Stimulated activated naive CD8-positive, alpha-beta T cell treated with anti-CD3 and anti-CD28 coated beads, Interleukin-15, Interleukin-2, amounts not matched to agents 100 ng/mL and 50 ng/mL, for 24 hours (primary cell): ENCODE measurements around the gene UPK3B.
A peak's percentile ranks its signal among the peaks of the same experiment; 100 is the strongest.
"Not testable (repeated sequence)": the region's sequence is repeated elsewhere in the genome, so short reads cannot be mapped to it uniquely, and the experiment has no call there.

Source experiments
- H3K27ac Mint-ChIP-seq: one replicate; pipeline ENCODE4 v1.8.0; 2021; ENCODE audit warnings: mild to moderate bottlenecking, mixed read lengths
- H3K27me3 Mint-ChIP-seq: one replicate; pipeline ENCODE4 v1.8.0; 2021; ENCODE audit warnings: mixed read lengths
- H3K36me3 Mint-ChIP-seq: one replicate; pipeline ENCODE4 v1.8.0; 2021; ENCODE audit warnings: low read depth, mixed read lengths
- H3K4me1 Mint-ChIP-seq: one replicate; pipeline ENCODE4 v1.8.0; 2021; ENCODE audit warnings: low read depth, mixed read lengths
- H3K4me3 Mint-ChIP-seq: one replicate; pipeline ENCODE4 v1.8.0; 2021; ENCODE audit warnings: mild to moderate bottlenecking, mixed read lengths
- H3K9me3 Mint-ChIP-seq: one replicate; pipeline ENCODE4 v1.8.0; 2021; ENCODE audit warnings: mixed read lengths

Gene UPK3B

DNA sequence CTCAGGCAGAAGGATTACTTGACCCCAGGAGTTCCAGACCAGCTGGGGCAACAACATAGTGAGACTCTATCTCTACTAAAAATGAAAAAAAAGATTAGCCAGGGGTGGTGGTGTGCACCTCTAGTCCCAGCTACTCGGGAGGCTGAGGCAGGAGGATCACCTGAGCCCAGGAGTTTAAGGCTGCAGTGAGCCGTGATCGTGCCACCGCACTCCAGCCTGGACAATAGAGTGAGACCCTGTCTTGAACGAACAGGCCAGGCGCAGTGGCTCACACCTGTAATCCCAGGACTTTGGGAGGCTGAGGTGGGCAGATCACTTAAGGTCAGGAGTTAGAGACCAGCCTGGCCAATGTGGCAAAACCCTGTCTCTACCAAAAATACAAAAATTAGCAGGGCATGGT is 6.6 kb downstream of the UPK3B start:
- H3K27ac Mint-ChIP-seq, H3K4me1 Mint-ChIP-seq, H3K4me3 Mint-ChIP-seq, H3K27me3 Mint-ChIP-seq, H3K9me3 Mint-ChIP-seq, H3K36me3 Mint-ChIP-seq: not testable (repeated sequence)

DNA sequence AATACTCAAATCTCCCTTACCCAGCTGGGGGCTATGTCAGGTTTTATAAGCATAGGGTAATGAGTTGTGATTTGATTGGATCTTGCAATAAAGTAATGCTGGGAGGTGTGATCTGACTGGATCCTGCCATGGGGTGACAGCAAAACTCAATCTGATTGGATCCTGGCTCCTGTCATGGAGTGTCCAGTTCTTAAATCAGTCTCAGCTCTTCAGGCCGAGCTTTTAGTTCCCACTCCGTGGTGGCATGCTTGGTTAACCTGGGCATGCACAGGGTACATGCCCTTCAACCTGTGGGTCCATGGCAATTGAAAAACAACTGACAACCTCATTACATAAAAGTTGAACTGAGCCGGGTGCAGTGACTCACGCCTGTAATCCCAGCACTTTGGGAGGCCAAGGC is 15.8 kb downstream of the UPK3B start:
- H3K4me3 Mint-ChIP-seq, H3K27ac Mint-ChIP-seq, H3K4me1 Mint-ChIP-seq, H3K9me3 Mint-ChIP-seq, H3K36me3 Mint-ChIP-seq, H3K27me3 Mint-ChIP-seq: not testable (repeated sequence)

DNA sequence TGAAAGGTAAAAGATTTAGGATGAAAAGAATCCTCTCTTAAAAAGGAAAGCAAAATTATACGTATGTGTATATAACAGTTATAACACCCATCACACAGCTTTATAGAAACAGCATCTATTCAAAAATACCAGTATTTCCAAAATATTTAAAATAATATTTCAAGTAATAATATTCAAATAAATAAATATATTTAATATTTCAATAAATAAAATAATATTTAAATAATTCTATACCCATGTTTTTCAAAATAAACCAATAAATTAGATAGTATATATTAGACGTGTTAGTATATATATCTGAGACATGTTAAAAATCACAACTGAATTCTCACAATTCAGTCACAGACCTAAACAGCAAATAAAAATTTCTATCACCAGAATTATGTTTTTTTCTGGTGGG is 21.3 kb downstream of the UPK3B start:
- H3K36me3 Mint-ChIP-seq, H3K4me3 Mint-ChIP-seq, H3K27ac Mint-ChIP-seq, H3K4me1 Mint-ChIP-seq, H3K27me3 Mint-ChIP-seq, H3K9me3 Mint-ChIP-seq: not testable (repeated sequence)

DNA sequence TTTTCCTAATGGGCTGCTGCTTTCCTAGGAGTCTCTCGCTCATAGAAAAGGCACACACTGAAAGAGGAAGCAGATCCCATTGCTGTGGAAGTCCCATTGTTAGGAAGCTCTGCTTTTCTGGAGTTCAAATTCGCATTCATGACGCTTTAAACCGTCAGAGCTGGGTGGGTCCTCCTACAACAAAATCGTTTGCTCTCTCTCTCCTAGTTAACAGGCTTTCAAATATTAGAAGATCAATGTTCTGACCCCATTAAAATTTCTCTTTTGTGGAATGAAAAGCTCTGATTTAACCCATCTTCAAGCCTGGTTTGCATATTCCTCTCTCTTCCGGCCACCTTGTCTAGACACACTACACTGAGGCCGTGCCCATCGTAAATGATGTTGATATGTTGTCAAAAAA is 32.8 kb downstream of the UPK3B start, which contains the start of gene SPDYE16:
TSS of gene SPDYE16 (minus strand) at position 101 of the 400 bp plus-strand sequence. CDS start 1,838 bp downstream, outside the sequence.
- not testable (repeated sequence) for H3K27me3 Mint-ChIP-seq, H3K9me3 Mint-ChIP-seq, H3K27ac Mint-ChIP-seq, H3K36me3 Mint-ChIP-seq, H3K4me3 Mint-ChIP-seq, H3K4me1 Mint-ChIP-seq

DNA sequence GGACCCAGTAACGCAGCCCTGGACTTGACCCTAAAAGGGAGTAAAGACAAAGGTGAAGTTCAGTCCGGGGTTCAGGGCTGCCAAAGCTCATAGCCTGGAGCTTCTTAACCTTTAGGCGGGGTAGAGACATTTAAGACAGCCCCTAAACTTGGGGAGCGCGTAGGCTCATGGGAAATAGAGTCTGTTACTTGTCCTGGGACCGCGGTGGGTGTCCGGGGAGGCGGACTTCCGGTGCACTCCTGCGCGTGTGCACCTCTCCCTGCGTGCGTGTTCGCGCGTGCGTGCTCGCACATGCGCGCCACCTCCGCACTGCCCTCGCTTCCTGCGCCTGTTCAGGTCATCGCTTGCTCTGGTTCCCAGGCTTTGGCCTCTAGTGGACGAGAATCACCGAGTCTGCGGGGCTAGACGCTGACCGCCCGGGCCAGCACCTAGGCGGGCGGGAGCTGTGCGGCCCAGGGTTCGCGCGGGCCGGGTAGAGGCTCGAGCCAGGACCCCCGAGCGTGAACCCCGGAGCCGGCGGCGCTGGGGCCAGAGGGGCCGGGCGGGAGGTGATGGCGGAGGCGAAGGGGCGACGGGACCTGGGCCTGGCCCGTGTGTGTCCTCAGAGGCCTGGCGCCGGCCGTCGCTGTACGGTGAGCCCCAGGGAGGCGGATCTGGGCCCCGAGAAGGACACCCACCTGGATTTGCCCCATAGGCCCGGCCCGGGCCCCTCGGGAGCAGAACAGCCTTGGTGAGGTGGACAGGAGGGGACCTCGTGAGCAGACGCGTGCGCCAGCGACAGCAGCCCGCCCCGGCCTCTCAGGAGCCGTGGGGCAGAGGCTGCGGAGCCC is 38.9 kb downstream of the UPK3B start:
- H3K27ac Mint-ChIP-seq, result peak overlapping the region; percentile 90
- peak overlapping the region; percentile 92 for H3K4me3 Mint-ChIP-seq
- peaks cover 28% of the 10 kb centered on the region for H3K4me1 Mint-ChIP-seq
- H3K36me3 Mint-ChIP-seq, result peaks cover 24% of the 10 kb centered on the region
- H3K27me3 Mint-ChIP-seq, H3K9me3 Mint-ChIP-seq: not testable (repeated sequence)

DNA sequence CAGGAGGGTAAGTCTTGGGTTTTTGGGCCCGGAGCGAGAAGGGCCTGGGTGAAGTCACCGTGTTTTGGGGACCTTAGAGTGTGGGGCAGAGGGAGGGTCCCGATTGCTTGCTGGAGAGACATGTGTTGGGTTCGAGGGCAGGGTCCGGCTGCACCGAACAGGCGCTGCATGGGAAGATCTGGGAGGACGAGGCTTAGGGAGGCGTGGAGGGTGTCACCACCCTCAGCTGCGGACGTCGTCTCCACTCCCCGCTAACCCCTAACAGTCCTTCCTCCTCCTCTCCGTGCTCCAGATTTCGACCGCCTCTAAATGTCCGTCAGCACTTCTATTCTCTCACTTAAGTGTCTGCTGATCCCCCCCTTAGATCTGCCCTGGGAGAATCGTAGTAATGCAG is 39.5 kb downstream of the UPK3B start:
- Mint-ChIP-seq H3K27ac (peak overlapping the region; percentile 90), H3K4me1 (peaks cover 31% of the 10 kb centered on the region)

DNA sequence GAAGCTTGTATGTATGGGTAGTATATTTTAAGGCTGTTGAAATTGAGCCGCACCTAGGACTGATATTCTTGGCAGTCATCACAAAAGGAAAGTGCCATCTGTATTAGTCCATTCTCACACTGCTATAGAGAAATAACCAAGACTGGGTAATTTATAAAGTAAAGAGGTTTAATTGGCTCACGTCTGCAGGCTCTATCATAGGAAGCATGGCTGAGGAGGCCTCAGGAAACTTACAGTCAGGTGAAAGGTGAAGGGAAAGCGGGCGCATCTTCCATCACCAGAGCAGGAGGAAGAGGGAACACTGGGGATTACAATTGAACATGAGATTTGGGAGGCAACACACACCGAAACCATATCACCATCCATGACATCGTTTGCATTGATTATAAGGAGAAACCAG is 41.6 kb downstream of the UPK3B start:
- not testable (repeated sequence) for H3K9me3 Mint-ChIP-seq, H3K27me3 Mint-ChIP-seq, H3K27ac Mint-ChIP-seq
- Mint-ChIP-seq H3K4me1 (peaks cover 38% of the 10 kb centered on the region), H3K4me3 (peak overlapping the region; percentile 35), H3K36me3 (peaks cover 37% of the 10 kb centered on the region)

More for the DNA sequence above, 39.5 kb downstream of the UPK3B start:
- H3K9me3 Mint-ChIP-seq, H3K27me3 Mint-ChIP-seq: not testable (repeated sequence)
- H3K4me3 Mint-ChIP-seq, result peak overlapping the region; percentile 92
- peaks cover 27% of the 10 kb centered on the region for H3K36me3 Mint-ChIP-seq

DNA sequence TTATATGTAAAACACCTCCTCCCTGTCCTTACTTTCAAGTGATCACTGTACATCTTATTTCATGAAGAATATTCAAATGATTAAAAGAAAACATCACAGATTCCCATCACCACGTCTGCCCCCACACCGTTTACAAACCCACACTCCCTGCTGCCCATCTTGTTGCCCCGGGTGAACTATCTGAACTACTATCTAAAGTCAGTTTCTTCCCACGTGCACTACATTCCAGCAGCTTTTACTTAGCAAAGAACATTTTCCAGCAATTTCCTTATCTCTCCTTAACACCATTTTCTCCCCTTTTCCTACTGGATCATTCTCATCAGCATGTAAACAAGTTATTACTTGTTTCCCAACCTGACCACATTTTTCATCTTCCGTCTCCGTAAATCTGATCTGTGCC is 49.3 kb downstream of the UPK3B start:
- not testable (repeated sequence) for H3K4me3 Mint-ChIP-seq, H3K27ac Mint-ChIP-seq, H3K27me3 Mint-ChIP-seq, H3K9me3 Mint-ChIP-seq
- peaks cover 41% of the 10 kb centered on the region for H3K4me1 Mint-ChIP-seq
- H3K36me3 Mint-ChIP-seq, result peaks cover 46% of the 10 kb centered on the region

DNA sequence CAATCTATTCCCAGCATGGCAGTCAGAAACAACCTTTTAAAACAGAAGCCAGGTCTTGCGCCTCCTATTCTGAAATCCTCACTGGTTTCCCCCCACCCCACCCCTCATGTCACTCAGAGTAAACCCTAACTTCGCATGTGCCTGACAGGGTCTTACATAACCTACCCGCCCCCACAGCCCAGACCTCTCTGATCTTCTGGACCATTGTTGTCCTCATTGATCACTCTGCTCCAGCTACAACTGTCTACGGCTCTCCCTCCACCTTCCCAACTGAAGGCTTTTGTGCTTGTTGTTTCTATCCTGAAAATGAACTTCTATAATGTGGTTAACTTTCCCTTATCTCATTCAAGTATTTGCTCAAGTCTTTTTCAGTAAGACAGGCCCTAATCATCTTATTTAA is 49.8 kb downstream of the UPK3B start:
- H3K9me3 Mint-ChIP-seq, H3K27me3 Mint-ChIP-seq, H3K4me3 Mint-ChIP-seq, H3K27ac Mint-ChIP-seq: not testable (repeated sequence)
- peaks cover 38% of the 10 kb centered on the region for H3K4me1 Mint-ChIP-seq
- H3K36me3 Mint-ChIP-seq, result peaks cover 43% of the 10 kb centered on the region

DNA sequence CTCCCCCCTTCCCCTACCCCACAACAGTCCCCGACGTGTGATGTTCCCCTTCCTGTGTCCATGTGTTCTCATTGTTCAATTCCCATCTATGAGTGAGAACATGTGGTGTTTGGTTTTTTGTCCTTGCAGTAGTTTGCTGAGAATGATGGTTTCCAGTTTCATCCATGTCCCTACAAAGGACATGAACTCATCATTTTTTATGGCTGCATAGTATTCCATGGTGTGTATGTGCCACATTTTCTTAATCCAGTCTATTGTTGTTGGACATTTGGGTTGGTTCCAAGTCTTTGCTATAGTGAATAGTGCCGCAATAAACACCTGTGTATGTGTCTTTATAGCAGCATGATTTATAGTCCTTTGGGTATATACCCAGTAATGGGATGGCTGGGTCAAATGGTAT is 51.0 kb downstream of the UPK3B start:
- peaks cover 45% of the 10 kb centered on the region for H3K36me3 Mint-ChIP-seq
- H3K27me3 Mint-ChIP-seq, H3K4me3 Mint-ChIP-seq, H3K9me3 Mint-ChIP-seq, H3K27ac Mint-ChIP-seq: not testable (repeated sequence)
- H3K4me1 Mint-ChIP-seq, result peaks cover 41% of the 10 kb centered on the region

DNA sequence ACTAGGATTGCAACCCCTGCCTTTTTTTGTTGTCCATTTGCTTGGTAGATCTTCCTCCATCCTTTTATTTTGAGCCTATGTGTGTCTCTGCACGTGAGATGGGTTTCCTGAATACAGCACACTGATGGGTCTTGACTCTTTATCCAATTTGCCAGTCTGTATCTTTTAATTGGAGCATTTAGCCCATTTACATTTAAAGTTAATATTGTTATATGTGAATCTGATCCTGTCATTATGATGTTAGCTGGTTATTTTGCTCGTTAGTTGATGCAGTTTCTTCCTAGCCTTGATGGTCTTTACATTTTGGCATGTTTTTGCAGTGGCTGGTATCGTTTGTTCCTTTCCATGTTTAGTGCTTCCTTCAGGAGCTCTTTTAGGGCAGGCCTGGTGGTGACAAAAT is 54.6 kb downstream of the UPK3B start:
- Mint-ChIP-seq H3K4me1 (peaks cover 31% of the 10 kb centered on the region), H3K36me3 (peaks cover 43% of the 10 kb centered on the region)
- not testable (repeated sequence) for H3K27me3 Mint-ChIP-seq, H3K27ac Mint-ChIP-seq, H3K9me3 Mint-ChIP-seq, H3K4me3 Mint-ChIP-seq
